ENCODE measurements around the gene FRMD3.
"Not testable (repeated sequence)": the region's sequence is repeated elsewhere in the genome, so short reads cannot be mapped to it uniquely, and the experiment has no call there.

Gene FRMD3

DNA sequence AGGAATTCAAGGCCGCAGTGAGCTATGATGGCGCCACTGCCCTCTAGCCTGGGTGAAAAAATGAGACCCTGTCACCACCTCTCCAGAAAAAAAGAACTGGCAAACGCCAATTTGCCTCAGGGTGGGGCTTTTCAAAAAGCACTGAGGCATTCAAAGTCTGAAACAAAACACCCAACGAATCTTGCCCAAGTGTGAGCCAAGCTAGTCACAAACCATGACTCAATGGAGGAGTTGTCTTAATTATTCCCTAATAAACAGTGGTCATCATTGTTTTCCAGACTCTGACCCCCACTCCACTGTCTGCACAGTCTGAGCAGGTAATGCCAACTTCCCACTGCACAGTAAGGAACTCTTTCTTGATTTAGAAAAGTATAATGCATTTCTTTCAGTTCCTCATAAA, 16.8 kb downstream of the FRMD3 start:
- no peak for DNase-seq

DNA sequence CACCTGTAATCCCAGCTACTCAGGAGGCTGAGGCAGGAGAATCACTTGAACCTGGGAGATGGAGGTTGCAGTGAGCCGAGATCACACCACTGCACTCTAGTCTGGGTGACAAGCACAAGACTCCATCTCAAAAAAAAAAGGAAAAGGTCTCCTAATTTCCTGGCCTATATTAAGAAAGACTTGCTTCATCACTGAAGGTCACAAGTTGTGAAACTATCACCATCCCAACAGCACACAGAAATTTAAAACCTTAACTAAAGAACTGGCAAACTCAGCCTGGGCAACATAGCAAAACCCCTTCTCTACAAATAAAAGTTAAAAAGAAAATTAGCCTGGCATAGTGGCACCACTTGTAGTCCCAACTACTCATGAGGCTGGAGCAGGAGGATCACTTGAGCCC, 17.2 kb downstream of the FRMD3 start:
- DNase-seq, result no peak

DNA sequence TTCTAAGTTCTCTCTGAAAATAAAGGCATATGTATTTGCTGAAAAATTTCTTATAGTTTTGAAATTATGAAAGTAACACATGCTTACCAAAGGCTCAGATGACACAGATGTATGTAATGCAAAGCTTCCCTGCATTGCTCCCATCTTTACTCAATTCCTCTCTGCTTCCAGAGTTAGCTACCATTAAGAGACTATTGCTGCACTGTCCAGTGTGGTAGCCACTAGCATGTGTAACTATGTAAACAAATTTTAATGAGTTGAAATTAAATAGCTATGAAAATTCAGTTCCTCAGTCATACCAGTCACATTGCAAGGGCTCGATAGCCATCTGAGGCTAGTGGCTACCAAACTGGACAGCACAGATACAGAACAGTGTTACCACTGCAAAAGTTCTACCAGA, 17.9 kb downstream of the FRMD3 start:
- peak; percentile 29 for DNase-seq

DNA sequence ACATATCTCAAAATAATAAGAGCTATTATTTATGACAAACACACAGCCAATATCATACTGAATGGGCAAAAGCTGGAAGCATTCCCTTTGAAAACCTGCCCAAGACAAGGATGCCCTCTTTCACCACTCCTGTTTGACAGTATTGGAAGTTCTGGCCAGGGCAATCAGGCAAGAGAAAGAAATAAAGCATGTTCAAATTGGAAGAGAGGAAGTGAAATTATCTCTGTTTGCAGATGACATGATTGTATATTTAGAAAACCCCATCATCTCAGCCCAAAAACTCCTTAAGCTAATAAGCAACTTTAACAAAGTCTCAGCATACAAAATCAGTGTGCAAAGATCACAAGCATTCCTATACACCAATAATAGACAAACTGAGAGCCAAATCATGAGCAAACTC, 20.2 kb downstream of the FRMD3 start:
- DNase-seq, result not testable (repeated sequence)

DNA sequence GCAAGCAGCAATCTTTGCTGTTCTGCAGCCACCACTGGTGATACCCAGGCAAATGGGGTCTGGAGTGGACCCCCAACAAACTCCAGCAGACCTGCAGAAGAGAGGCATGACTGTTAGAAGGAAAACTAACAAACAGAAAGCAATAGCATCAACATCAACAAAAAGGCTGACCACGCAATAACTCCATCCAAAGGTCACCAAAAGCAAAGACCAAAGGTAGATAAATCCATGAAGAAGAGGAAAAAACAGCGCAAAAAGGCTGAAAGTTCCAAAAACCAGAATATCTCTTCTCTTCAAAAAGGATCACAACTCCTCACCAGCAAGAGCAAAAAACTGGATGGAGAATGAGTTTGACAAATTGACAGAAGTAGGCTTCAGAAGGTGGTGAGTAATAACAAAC, 23.4 kb downstream of the FRMD3 start:
- no peak for DNase-seq

DNA sequence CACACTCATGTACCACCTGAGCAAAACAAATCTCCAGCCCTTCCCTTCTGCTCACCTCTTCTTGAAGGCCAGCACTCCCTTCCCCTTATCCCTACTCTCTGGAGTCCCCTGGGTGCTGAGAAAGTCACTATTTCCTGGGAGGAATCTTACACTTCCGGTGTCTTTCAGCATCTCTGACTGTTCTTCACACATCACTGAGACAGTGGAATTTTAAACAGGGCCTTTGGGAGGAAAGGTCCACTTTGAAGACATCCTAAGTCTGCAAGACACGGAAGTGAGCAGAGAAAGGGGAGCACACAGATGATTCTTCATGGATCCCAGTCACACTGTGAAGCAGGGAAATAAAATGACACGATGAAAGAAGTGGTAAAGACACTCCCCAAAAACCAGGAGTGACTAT, 25.6 kb downstream of the FRMD3 start:
- no peak for DNase-seq

DNA sequence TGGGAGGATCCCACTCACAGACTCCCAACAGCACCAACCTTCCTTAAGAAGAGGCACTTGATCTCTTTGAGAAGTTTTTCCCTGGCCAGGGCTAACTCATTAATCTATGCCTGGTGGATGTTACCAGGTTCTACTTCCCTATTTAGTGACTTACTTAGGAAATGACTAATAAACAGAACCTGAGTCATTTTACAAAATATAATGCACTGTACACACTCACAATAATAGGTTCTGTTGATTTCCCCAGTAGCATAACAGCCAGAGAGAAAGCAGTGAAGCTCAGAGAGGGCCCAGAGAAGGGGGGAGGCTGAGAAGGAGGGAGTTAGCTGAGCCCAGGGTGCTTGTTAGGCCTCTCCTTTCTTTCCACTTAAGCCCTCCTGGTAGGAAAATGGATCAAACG, 27.1 kb downstream of the FRMD3 start:
- DNase-seq, result peak; percentile 43

DNA sequence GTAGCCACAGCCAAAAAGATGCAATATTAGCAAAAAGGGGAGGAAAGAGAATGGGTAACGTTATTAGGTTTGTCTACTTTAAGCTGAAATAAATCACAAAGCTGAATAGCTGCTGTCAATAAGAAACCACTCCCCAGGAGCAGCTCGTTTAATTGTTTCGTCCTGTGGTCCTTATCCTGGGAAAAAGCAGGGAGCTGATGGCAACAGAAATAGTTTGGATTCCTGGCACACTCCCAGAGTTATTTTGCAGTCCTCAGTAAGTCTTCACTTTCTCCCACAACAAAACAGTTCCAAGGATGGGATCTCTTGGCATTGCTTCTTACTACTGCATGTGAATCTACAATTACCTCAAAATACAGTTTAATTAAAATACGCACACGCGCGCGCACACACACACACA, 28.8 kb downstream of the FRMD3 start:
- peak; percentile 97 for DNase-seq

DNA sequence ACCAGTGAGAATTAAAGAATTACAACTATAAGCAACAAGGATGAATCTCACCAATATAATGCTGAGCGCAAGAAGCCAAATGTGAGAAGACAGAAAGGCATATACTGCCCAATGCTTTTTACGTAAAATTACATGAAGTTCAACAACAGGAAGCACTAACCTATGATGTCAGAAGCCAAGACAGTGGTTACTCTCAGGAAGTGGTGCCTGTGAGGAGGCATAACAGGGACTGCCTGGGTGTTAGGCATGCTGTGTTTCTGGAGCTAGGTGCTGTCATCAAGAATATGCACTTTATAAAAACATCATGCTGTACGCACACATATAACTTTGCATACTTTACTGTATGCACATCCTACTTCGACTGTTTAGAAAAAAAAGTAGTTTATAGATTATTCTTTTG, 30.1 kb downstream of the FRMD3 start:
- no peak for DNase-seq

DNA sequence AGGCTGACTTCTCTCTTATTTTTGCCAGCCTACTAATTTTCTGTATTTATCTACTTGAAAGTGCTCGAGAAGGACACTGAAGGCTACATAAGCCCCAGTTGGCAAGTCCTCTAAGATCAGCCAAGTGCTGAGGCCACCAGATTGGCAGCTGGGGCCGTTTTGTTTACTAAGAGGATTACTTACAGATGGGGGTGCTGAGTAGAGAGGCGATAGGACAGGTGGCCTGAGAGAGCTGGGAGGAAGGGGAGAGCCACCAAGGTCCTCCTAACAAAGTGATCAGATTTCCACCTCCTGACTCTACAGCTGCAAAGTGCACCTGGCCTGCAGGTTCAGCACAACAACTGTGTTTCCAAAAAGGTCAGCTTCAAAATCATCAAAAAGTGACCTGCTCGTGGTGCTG, 32.9 kb downstream of the FRMD3 start:
- no peak for DNase-seq

DNA sequence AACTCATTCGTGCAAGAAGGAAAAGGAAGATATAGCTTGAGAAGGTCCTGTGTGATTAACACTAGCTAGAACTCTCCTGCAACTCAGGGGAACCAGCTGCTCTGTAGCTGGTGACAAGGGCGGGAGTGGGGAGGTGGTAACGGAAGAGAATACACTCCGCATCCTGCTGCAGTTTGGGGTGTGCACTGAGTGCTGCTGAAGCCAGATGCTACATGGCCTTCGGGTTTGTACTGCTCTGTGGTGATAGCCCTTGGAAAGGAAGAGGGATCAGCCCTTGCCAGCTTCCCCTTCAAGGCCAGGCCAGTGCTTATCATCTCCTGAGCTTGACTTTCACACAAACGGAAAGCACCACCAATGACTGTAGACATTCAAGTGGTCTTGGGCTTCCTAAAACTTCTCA, 34.3 kb downstream of the FRMD3 start:
- no peak for DNase-seq

DNA sequence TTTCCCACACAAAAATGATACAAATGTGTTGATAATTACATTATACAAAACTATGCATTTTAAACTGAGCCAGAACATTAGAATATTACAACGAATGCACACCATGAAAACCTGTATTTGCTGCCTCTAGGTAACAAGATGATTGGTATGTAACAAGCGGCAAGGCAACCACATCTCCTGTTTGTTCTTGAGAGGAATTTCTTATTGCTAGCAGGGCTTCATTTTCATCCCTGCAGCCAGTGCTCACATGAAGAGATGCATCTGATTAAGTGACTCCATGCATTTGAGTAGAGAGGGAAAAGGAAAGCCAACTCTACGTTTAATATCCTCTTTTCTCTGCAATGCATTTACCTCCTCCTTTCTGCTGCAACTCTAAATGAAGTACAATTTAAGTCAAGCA, 36.6 kb downstream of the FRMD3 start:
- DNase-seq, result peak; percentile 30

DNA sequence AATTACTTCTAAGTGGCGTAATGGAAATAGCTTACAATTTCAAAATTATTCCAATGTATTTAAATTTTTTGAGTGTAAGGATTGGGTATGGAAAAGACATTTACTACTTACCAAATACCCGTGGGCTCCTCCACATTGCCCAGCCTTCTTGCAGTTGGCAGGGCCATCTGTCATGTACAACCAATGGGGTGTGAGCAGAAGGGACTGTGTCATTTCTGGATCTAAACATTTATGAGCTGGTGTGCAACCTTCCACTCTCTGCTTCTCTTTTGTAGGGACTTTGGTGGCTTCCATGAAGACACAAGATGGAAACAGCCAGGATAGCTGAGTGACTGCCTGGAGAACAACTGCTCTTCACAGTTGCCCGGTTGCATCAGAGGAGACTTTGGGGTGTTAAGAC, 40.8 kb downstream of the FRMD3 start:
- no peak for DNase-seq

DNA sequence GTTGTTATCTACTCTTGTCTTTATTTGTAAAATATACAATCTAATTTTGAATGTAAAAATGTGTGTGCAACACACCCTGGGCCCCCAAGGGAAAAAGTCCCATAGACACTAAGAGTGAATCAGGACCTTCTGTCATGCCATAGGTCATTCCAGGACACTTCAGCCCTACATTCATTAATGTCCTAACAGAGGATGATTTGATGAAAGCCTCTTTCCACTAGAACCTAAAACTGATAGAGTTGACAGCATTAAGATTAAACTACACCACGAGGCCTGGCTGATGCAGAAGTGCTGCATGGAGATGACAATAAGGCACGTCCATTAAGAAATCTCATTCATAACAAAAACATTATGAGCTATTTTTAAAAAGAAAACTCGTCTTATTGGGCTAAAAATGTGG, 46.2 kb downstream of the FRMD3 start:
- no peak for DNase-seq

DNA sequence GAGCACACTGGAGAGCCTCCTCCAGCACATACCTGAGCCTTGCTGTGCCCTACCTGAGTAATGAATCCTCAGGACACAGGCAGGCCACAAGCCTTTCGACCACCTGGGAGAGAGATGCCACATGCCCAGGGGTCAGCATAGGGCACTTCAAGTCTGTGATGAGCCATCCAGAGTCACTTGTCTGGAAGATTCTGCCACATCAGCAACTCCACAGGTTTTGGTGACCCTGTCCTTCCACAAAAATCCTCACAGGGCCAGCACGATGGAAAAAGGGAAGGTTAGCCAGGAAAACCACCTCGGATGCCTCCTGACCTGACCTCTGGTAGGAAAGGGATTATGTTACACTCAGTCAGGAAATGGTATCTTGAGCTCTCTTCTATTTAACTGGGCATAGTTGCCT, 46.8 kb downstream of the FRMD3 start:
- DNase-seq, result no peak

DNA sequence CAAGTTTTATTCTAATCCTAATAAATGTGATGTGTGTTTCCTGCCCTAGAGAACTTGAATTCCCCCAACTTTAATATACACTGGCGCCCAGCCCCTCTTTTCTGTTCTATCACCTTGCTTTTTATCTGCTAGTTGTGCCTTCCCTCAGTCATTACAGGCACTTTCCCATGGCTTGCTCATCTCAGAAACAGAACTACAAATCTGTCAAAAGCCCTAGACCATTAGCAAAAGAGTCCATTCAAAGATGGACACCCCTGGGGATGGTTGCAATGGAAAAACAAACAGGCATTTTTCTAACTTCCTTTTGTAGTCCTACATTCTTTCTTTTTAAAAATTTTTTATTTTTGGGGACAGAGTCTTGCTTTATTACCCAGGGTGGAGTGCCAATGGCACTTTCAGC, 48.2 kb downstream of the FRMD3 start:
- DNase-seq, result no peak

DNA sequence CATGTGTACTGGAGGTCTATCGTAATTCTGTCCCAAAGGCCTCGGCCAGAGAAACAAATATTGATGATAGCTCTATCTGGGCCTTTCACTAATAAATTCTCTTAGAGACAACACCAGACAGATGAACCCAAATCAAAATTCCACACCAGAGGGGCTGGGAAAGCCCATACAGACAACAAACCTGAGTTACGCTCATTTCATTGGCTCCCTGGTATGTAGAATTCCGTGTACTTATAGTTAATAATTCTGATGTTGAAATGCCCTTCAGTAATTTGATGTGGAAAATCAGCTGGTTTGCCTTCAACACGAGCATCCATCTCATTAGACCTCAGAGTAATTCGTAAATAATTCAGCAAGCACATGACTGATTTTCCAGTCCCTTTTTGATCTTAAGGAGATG, 53.2 kb downstream of the FRMD3 start:
- DNase-seq, result no peak

DNA sequence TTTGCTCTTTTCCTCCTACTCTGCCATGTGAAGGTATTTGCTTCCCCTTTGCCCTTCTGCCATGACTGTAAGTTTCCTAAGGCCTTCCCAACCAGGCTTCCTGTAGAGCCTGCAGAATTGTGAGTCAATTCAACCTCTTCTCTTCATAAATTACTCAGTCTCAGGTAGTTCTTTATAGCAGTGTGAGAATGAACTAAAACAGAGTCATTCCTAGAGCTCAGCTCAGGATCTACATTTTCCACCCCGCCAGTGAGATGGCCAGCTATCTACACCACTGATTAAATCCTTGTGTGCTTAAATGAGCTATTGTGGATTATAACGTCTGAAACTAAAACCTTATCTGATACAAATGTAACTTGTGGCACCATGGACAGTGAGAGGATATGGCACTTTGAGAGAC, 55.0 kb downstream of the FRMD3 start:
- DNase-seq, result no peak

DNA sequence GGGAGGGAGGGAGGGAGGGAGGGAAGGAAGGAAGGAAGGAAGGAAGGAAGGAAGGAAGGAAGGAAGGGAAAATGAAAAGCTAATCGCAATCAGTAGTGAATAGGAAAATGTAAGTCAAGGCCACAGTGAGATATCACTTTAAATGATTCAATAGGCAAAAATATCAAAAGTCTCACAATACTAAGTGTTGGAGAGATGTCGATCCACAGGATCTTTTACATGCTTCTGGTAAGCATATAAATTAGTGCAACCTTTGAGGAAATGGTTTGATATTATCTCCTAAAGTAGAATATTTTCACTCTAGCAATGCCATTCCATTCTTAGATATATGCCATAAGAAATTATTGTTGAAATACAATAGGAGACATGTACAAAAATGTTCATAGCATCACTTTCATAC, 58.4 kb downstream of the FRMD3 start:
- no peak for DNase-seq

DNA sequence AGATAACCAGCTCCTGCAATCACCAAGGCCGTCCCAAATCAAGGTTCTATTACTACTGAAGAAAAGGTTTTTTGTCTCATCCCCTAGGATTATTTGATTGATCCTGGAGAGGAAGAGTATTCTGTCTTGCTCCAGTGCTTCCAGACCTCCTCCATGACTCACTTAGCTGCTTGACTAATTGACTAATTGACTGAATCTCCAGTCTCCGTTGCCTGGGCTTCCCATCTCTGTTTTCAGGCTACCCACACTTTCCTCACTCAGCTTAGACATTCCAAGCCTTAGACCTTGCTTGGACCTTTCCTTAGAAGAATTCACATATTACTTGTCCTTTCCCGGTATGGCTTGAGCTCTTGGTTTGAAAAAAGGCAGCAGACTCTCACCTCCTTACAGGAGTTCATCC, 60.6 kb downstream of the FRMD3 start:
- DNase-seq, result peak; percentile 67

DNA sequence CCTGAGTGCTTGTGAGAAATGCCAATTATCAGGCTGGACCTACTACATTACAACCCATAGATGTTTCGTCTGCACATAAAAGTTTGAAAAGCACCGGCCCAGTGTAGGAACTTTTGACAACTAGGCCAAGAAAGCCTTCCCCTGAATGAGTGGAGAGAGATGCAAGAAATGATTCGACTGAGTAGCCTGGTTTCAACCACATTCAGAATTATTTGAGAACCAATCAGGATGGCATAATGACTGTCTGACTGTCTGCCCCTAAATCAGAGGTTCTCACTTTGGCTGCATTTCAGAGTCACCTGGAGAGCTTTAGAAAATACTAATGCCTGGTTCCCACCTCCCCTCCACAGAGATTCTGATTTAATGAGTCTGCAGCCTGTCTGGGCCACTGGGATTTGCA, 61.1 kb downstream of the FRMD3 start:
- DNase-seq, result no peak

DNA sequence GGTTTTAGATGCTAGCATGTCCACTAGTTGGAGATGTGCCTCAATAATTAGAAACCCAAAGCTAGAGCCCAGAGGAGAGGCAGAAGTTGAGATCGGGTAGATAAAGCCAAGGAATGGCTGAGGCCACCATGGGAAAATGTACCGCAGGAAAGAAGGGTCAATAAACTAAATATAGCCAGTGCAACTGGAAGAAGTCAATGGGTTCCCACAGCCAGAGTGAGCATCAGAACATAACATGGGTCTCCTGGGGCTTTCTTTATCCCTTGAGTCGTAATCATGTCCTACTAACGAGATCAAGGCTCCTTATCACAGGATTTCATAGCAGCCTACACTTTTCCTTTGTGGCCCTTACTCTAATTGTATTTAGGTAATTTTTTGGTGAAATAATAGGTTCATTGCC, 61.7 kb downstream of the FRMD3 start:
- DNase-seq, result no peak

DNA sequence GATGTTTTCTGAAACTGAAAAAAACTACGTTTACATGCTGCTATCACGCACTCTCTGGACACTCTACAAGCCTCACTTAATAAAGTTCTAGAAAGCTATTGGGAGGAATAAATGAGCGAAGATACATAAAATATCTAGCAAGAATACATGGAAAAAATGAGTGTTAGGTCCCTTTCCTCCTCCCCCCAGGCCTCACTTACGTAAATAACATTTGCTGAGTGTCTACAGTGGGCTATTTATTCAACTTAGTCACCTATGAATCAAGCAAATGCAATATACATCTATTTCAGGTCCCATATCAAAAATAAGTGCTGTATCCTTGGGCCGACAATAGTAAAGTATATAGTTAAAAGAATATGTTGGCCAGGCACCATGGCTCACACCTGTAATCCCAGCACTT, 62.5 kb downstream of the FRMD3 start:
- no peak for DNase-seq

DNA sequence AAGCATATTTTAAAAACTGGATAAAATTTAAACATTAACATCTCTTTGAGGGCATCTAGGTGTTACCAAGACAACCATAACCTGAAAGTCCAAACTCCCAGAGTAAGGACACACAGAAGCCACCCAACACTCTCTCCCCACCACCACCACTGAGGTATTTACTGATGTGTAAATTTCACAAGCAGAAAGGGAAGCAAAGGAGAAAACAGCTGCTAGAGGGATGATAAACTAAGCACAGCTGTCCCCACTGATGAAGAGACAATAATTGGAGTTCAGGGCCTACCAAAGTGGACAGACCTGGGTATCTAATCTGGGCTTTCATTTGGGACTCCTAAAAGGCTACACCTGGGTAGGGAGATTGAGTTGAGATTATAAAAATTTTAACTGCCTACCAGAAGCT, 63.6 kb downstream of the FRMD3 start:
- no peak for DNase-seq

DNA sequence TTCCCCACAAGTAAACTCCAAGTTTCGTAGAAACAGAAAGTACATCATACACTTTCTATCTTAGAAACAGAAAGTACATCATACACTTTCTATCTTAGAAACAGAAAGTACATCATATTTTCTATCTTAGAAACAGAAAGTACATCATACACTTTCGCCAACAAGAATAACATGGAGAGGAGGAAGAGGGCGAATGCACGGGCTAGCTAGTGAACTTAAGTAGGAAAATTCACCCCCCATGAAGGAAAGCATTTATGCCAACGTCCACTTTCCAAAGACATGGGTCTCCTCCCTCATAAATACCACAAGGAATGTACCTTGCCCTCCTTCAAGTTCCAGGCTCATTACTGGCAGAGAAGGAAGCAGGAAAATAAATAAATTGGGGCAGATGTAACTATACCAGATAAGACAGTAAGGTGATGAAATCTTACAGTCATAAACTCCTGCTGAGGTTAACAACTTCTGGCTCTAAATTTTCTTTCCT, 64.7 kb downstream of the FRMD3 start:
- DNase-seq, result no peak

DNA sequence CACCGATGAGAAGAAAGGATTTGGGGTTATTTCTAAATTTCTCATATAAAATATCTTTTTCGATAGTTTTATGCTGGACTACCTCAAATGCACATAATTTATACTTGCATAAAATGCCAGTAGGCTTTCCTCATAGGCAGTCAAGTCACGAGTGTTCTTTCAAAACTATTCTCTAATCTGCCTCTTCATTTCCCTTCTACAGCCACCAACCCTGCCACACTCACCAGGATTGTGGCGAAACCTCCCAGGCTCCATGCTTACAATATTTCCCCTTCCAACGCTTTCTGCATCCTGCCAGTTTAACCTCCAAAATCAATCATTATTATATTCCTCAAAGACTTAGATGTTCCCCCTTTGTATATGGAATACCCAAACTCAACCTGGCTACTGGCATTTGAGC, 65.4 kb downstream of the FRMD3 start:
- DNase-seq, result no peak

All from fibroblast of skin of abdomen (primary cell).